ENCODE results near the gene ASCC2.
"Not testable (repeated sequence)": the region's sequence is repeated elsewhere in the genome, so short reads cannot be mapped to it uniquely, and the experiment has no call there.

The ASCC2 gene

DNA sequence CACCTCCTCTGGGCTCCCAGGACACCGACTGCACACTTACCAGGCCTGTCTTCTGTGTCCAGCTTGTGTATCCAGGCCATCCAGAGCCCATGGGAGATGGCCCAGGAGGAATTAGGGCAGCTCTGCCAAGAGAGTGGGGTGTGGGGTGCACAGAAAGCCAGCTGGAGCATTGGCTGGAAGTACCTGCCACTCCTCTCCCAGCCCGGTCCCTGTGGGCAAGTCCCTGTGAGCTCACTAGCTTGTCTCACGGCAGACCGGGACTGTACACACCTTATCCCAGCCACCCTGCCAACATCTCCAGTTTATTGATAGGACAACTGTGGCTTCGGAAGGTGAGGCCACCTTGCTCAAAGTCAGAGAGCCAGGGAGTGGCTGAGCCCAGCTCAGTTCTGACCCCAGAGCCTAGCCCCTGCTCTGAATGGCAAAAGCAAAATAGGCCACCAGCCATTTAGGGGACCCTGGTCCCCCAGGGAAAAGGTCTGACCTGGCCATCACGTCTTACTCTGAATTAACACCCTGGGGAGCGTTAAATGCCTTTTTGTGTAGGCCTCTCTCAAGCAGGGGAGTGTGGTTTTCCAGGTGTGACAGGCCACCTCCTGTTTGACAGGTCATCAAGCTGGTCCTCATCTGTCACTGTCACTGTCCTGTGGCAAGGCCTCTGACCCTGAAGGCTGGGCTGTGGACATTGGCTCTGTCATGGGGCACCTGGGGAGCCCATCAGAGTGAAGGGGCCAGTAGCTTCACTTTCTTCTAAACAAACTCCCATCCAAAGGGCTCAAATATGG, 55.8 kb downstream of the ASCC2 start:
- peak; percentile 40 for DNase-seq

DNA sequence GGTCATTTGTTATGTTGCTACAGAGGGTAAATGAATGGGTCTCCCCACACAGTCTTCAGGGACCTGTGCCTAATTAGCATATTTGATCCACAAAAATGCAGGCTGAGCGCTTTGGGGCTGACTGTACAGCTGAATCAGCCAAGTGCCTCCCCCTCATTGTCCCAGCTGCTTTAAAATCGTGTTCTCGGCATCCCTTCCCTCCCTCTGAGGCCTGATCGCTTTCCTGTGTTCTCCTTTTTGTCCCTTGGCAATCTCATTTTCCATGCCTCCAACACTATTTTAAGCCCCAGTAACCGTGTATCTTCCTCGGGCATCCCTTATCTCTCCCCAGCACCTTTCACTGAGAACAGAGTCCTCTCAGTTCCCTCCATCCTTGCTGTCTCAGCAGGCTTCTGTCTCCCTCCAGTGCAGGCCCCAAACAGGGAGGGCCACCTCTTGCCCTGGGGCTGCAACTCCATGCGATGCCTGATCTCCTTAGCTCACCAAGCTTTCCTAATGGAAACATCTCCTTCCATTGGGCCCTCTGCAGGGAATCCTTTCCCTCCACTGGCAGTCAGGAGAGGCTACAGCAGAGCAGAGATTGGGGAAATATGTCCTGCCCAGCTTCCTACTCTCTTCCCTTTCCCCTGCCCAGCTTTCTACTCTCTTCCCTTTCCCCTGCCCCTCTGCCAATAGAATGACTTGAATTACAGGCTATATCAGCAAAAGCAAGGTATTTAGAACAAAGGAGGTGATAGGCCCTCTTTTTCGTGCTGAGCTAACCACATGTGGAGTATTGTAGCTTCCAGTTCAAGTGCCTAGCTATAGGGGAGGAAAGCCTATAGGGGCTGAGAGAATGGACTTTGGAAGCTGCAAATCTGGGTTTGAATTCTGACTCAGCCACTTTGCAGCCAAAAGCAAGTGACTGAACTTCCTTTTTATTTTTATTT, 57.1 kb downstream of the ASCC2 start:
- peak; percentile 95 for DNase-seq

DNA sequence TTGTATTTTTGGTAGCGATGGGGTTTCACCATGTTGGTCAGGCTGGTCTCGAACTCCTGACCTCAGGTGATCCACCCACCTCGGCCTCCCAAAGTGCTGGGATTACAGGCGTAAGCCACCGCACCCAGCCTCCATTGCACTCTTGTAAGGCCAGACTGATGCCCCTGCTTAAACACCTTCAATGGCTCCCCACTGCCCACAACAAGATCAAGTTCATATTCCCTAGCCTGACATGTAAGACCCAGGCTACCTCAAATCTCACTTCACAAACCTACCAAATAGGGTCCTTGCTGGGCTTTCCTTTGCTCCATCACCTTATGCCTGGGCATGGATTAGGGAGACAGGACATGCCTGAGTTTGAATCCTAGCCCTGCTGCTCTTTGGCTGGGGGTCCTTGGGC, 57.9 kb downstream of the ASCC2 start:
- DNase-seq, result no peak

DNA sequence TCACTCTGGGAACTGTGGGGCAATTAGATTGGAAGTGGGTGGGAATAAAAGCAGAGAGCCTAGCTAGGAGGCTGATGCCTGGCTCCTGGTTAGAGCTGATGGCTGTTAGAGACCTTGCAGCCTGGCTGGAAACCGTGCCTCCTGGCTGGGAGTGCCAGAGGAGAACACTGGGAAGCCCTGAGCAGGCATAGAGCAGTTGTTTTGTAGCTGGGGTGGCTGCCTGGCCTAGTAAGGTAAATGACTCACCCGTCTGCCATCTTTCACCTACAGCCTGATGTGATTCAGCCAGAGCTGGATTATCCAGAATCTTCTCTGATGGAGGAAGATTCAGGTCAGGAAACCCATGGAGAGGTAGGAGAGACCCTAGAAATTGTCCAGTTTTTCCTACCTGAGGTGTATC, 64.8 kb downstream of the ASCC2 start:
- peak; percentile 62 for DNase-seq

DNA sequence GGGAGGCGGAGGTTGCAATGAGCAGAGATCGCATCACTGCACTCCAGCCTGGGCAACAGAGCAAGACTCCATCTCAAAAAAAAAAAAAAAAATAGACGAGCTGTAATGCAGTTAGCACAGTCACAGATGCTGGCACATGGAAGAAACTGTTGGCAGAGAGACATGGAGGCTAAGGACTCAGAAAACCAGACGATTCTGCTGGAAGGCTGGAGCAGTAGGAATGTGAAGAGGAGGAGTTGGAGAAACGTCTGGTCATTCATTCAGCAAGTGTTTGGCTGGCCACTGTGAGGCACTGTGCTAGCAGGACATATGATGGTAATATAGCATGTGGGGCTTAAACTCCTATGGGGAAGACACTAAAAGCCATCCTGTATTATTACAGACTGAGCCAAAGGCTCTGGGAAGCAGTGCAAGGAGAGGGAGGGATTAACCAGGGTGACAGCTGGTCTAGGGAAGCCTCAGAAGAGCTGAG, 65.9 kb downstream of the ASCC2 start:
- DNase-seq, result peak; percentile 61

DNA sequence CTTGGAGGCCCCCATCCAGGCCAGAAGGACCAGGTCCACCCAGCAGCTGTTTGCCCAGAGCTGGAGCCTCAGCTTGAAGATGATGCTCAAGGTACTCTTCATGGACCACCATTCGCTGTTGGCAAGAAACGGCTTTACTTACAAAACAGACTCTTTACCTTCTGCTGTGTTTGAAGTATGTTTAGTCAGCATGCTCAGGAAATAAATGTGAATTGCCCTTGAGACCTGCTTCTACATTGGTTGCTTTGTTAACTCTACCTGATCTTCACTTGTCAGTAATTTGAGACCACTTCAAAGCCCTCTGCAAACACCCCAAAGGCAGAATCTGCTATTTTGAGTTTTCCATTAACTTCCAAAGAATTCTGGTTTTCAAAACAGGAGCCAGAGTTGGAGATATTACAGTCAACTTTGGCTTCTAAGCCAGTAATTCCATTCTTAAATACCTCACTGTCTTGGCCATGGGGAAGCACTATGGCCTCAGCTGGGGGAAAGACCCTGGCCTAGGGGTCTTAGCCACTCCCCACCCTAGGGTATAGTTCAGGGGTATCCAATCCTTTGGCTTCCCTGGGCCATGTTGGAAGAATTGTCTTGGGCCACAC, 68.3 kb downstream of the ASCC2 start:
- DNase-seq, result no peak

DNA sequence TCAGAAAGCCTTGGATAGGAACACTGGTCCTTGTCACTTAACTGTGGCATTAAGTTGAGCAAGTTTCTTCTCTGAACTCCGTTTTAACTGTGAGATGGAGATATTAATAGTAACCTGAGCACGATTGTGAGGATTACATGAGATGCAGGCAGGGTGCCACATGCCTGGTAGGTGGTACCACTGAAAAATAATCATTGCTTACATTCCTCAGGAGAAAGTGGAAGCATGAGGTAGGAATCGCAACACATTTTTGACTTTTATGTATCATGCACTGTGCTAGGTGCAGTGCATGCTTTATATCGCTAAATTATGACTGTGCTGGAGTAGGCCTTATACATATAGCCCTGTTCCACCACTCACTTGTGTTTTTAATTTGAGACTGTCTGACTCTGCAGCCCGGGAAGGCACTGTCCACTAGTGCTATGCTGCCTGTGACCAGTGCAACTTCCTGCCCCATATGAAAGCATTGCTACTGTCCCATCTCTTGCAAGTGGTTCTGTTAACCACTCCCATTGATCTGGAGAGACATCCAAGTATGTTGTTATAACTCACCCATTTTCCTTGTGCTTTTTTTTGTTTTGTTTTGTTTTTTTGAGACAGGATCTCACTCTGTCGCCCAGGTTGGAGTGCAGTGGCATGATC, 69.9 kb downstream of the ASCC2 start:
- peak; percentile 27 for DNase-seq

DNA sequence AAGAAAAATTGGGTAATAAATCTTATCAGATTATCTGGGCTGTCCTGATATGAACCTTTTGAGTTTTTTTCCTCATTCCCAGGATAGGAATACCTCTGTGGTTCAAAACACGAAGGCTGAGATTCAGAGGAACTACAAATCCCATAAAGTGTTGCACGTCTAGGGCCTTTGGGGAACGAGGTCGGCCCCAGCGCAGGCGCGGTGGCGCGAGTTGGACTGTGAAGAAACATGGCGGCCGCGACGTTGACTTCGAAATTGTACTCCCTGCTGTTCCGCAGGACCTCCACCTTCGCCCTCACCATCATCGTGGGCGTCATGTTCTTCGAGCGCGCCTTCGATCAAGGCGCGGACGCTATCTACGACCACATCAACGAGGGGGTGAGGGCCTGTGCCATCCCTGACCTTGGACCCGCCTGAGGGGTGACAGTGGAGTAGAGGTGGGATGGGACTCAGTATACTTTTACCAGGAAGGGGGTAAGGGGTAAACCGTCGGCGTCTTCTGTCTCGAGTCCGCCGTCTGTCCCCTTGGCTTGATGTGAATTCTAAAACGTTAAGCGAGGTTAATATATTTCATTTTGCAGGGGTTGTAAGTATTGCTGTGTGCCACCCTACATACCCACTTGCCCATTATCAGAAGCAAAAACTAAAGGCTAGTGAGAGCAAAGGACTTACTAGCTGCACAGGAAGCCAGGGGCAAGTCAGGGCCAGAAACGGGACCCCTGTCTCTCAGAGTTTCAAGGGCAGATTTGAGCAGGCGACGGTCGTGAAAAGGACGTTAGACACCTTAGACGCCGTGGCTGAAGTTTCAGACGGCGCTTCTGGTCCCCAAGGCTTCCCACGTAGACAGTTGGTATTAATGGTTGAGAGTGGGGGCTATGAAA, 70.7 kb downstream of the ASCC2 start, which contains the start of gene UQCR10:
UQCR10 (plus strand) TSS at position 199 of the 881 bp plus-strand sequence; CDS start at position 229, 30 bp downstream.
- DNase-seq, result peak; percentile 88

DNA sequence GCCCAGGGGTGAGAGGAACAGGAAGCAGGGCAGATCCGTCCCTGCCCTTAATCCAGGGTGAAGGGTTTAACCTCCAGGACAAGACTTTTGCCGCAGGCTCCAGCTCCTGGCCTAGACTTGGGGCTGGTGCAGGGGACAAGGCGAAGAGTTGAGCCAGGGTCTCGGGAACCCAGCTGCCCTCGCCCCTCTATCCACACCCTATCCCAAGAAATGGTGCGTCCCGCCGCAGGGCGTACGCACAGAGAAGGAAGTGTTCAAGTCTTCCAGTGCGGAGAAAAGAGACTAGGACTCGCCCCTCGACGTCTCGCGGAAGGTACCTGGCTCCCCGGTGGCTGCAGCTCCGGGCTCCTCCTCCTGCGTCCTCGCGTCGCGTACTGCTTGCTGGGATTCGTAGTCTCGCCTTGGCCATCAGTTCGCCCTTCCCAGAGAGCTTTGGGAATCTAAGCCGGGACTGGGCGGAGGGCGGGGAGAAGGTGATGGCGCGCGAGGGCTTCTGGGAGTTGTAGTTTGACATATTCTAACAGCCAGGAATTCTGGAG, 71.4 kb downstream of the ASCC2 start, which contains the start of gene ZMAT5:
ZMAT5 (minus strand) TSS at position 376 of the 539 bp plus-strand sequence. CDS start 18,463 bp downstream, outside the sequence.
- peak; percentile 98 for DNase-seq

DNA sequence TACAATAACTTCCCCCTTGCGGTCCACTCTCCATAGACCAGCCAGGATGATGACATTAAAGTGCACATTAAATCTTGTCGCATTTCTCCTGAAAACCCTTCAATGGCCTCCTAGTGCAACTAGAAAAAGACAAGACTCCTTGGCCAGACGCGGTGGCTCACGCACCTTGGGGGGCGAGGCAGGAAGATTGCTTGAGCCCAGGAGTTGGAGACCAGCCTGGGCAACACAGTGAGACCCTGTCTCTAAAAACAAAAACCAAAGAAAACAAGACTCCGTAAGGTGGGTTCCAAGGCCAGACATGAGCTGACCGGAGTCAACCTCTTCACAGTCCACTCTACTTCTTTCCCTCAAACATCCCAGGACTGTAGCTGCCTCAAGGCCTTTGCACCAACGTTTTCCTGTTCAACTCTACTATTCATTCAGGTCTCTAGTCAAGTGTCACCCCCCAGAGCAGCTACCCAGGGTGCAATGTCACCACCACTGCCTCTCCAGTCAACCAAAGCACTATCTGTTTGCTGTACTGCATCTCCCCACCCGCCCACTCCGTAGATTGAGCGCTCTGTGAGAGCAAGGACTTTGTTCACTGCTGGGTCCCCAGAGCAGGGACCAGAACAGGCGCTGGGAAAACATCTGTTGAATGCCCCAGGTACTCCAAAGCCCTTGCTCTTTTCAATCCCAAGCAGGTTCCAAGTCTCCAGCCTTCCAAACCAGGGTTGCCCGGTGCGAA, 72.0 kb downstream of the ASCC2 start:
- peak; percentile 15 for DNase-seq

DNA sequence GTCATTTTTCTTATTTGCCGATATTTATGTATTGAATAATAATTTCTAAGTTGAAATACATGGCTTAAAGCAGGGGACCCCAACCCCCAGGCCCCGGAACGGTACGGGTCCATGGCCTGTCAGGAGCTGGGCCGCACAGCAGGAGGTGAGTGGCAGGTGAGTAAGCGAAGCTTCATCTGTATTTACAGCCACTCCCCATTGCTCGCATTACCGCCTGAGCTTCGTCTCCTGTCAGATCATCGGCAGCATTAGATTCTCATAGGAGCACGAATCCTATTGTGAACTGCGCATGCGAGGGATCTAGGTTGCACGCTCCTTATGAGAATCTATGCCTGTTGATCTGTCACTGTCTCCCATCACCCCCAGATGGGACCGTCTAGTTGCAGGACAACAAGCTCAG, 75.8 kb downstream of the ASCC2 start:
- no peak for DNase-seq

DNA sequence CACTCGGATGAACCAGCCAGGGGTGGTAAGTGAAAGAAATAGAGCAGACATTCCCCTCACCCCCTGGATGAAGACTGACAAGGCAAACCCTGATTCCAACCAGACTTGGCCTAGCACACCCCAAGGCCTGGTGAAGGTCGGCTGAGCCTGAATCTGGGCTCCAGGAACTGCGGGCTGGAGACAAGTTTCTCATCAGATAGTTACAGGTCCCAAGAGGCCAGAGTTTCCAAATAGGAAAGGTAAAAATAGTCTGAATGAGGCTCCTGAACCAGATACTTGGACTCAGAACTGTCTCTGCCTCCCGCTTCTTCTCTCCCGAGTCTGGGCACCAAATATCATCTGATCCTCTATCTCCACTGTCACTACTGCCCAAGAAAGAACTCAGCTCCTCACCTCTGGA, 79.1 kb downstream of the ASCC2 start:
- no peak for DNase-seq

DNA sequence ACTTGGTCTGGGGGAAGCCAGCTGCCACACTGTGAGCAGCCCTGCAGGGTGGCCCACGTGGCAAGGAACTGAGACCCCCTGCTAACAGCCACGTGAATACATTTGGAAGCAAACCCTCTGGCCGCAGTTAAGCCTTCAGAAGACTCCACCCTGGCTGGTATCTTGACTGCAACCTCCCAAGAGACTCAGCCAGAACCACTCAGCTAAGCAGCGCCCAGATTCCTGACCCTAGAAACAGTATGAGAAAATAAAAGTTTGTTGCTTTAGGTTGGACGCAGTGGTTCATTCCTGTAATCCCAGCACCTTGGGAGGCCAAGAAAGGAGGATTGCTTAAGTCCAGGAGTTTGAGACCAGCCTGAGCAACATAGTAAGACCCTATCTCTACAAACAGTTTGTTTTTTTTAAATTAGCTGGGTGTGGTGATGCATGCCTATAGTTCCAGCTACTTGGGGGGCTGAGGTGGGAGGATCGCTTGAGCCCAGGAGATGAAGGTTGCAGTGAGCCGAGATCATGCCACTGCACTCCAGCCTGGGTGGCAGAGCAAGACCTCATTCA, 79.9 kb downstream of the ASCC2 start:
- no peak for DNase-seq

DNA sequence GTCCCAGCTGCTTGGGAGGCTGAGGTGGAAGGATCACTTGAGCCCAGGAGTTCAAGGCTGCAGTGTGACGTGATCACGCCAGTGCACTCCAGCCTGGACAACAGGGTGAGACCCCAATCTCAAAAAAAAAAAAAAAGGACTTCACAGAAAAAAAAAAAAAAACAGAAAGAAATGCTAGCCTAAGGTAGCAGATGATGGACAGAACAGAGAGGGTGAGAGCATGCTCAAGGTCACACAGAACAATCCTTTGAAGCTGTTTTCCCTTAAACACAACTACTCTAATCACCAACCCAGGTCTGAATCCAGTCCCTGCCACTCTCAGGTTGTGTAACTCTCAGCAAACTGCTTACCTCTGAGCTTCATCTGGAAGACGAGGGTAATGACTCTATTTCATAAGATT, 81.0 kb downstream of the ASCC2 start:
- no peak for DNase-seq

DNA sequence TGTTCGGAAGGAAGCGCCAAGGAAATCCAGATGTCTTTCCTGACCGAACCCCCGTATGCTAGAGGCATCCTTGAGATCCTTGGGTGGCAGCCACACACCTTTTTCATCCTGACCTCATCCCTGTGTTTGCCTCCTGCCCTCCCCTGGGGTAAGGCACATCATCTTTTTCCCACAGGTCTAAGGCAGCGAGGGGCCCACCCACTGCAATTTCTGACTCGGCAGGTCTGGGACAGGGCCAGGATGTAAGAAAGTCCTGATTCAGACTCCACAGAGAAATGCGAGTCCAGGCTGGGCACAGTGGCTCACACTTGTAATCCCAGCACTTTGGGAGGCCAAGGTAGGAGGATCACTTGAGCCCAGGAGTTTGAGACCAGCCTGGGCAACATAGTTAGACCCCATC, 81.7 kb downstream of the ASCC2 start:
- DNase-seq, result no peak

DNA sequence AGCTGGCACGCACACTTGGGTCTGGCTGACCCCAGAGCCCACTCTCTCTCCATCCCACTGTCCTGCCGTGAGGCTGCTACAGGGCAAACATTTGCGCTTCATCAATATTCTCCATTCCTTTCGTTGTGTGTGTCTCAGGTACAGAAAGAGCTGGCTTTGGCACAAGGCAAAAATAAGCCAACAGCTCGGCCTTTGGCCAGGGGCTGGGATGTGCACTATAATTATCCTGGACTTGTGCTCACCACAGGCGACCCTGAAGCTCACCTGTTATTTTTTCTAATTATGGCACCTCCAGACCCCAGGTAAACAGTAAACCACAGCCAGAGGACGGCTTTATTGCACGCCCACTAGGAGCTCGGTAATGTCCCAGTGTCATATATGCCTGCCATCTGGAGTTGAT, 82.2 kb downstream of the ASCC2 start:
- no peak for DNase-seq

DNA sequence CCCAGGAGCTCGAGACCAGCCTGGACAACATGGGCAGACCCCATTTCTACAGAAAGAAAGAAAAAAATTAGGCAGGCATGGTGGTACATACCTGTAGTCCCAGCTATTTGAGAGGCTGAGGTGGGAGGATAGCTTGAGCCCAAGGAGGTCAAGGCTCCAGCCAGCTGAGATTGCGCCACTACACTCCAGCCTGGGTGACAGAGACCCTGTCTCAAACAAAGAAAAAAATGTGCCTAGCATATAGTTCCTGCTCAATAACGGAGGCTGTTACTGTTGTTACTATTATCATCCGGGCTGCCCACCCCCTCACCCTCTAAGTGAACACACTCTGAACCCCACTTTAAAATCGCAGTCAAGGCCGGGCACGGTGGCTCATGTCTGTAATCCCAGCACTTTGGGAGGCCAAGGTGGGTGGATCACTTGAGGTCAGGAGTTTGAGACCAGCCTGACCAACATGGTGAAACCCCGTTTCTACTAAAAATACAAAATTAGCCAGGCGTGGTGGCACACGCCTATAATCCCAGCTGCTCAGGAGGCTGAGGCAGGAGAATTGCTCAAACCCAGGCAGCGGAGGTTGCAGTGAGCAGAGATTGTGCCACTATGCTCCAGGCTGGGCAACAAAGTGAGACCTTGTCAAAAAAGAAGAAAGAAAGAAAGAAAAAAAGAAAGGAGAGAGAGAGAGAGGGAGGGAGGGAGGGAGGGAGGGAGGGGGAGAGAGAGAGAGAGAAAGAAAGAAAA, 83.2 kb downstream of the ASCC2 start:
- not testable (repeated sequence) for DNase-seq

DNA sequence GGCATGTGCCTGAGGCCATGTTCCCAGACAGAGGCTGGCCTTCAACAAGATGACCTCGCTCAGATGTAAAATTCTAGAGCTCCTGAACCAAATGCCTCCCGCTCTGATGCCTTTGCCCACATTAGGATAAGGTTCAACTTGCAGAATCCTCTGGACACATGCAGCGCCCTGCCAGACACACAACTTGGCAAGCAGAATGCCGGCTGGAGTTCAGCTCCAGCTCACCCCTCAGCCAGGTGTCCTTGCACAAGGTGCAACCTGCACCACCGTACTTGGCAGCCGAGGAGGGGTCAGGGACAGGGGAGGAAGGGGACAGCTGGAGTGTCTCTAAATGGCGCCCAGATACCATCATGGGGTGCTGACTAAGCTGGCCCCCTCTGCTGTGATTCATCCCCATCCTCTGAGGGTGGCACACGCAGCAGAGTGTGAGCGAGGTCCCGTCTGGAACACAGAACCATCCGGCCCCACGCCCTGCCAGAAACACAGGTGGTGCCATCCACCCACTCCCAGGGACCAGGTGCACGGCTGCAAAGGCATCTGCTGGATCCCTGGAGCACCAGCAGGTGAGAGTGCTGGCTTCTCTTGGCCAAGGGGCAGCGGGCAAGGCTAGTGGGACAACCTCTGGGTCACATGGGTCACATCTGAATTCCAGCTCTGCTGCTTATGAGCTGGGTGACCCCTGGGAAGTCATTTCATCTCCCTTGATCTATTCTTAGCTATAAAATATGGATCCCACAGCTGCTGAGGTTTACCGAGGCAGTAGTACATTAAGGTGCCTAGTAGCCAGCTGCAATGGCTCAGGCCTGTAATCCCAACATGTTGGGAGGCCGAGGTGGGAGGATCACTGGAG, 84.0 kb downstream of the ASCC2 start:
- DNase-seq, result no peak

DNA sequence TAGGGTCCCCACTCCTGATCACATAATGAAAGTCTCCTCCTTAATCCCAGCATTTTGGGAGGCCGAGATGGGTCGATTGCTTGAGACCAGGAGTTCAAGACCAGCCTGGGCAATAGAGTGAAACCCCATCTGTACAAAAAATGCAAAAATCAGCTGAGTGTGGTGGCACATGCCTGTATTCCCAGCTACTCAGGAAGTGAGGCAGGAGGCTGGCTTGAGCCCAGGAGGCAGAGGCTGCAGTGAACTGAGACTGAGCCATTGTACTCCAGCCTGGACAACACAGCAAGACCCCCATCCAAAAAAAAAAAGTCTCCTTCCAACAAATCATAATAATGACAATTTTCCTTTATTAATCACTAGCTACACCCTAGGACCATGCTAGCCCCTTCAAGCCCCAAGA, 86.4 kb downstream of the ASCC2 start:
- DNase-seq, result no peak
